Astrocyte (in vitro differentiated cells and primary cell): ENCODE results near the gene RAD51B. TPM values are rescaled to one million over a fixed set of nuclear protein-coding genes. Genes with fewer than 3 reads are reported as not detected.

ENCODE experiments used
- DNase-seq: peaks from one replicate; pipeline ENCODE4 v3.0.0-alpha.2; 2010; ENCODE audit warnings: low read depth
- FAIRE-seq: peaks from 2 replicates; lab custom pipeline; 2011; peaks lifted over from hg19 to GRCh38; lab: Jason Lieb, UNC
- H2AFZ ChIP-seq: 2 replicates; pipeline ENCODE4 v1.6.0; 2012; ENCODE audit warnings: low read depth, low read length, inconsistent platforms
- H3K27ac ChIP-seq: 2 replicates; pipeline ENCODE4 v1.5.1; 2011; ENCODE audit warnings: low read depth, low read length, inconsistent platforms
- H3K27me3 ChIP-seq: 2 replicates; pipeline ENCODE4 v1.6.0; 2011; ENCODE audit warnings: low read length, inconsistent platforms; ENCODE audit not compliant: insufficient read depth
- H3K36me3 ChIP-seq: 2 replicates; pipeline ENCODE4 v1.5.1; 2011; ENCODE audit warnings: low read length, inconsistent platforms; ENCODE audit not compliant: insufficient read depth
- H3K4me1 ChIP-seq: 2 replicates; pipeline ENCODE4 v1.5.1; 2011; ENCODE audit warnings: low read length, inconsistent platforms; ENCODE audit not compliant: insufficient read depth
- H3K4me2 ChIP-seq: 2 replicates; pipeline ENCODE4 v1.6.0; 2012; ENCODE audit warnings: low read length, inconsistent platforms
- H3K4me3 ChIP-seq: 2 replicates; pipeline ENCODE4 v1.5.1; 2011; ENCODE audit warnings: low read depth, mild to moderate bottlenecking, low read length, inconsistent platforms; ENCODE audit not compliant: insufficient read depth
- H3K79me2 ChIP-seq: 2 replicates; pipeline ENCODE4 v1.6.0; 2012; ENCODE audit warnings: mild to moderate bottlenecking, low read length, inconsistent platforms; ENCODE audit not compliant: insufficient read depth
- H3K9ac ChIP-seq: 2 replicates; pipeline ENCODE4 v1.6.0; 2012; ENCODE audit warnings: mild to moderate bottlenecking, low read length, inconsistent platforms
- H3K9me3 ChIP-seq: 2 replicates; pipeline ENCODE4 v1.5.1; 2012; ENCODE audit warnings: low read depth, mild to moderate bottlenecking, low read length, inconsistent platforms; ENCODE audit not compliant: insufficient read depth
- H4K20me1 ChIP-seq: 2 replicates; pipeline ENCODE4 v1.6.0; 2012; ENCODE audit warnings: low read length, inconsistent platforms; ENCODE audit not compliant: insufficient read depth
- H3K27ac Mint-ChIP-seq: one replicate; pipeline ENCODE4 v1.8.0; 2021; ENCODE audit warnings: mild to moderate bottlenecking, mixed read lengths; ENCODE audit not compliant: unreplicated experiment
- H3K27me3 Mint-ChIP-seq: one replicate; pipeline ENCODE4 v1.8.0; 2021; ENCODE audit warnings: low read depth, mixed read lengths; ENCODE audit not compliant: unreplicated experiment
- H3K36me3 Mint-ChIP-seq: one replicate; pipeline ENCODE4 v1.8.0; 2021; ENCODE audit warnings: low read depth, mixed read lengths; ENCODE audit not compliant: unreplicated experiment
- H3K4me1 Mint-ChIP-seq: one replicate; pipeline ENCODE4 v1.8.0; 2021; ENCODE audit warnings: low read depth, mixed read lengths; ENCODE audit not compliant: unreplicated experiment
- H3K4me3 Mint-ChIP-seq: one replicate; pipeline ENCODE4 v1.8.0; 2021; ENCODE audit warnings: mild to moderate bottlenecking, moderate library complexity, mixed read lengths; ENCODE audit not compliant: unreplicated experiment
- H3K9me3 Mint-ChIP-seq: one replicate; pipeline ENCODE4 v1.8.0; 2021; ENCODE audit warnings: mild to moderate bottlenecking, mixed read lengths; ENCODE audit not compliant: unreplicated experiment
- EZH2 ChIP-seq: IDR thresholded peaks from 2 replicates; pipeline ENCODE4 v1.6.1; 2012; ENCODE audit warnings: mild to moderate bottlenecking, low read length, inconsistent platforms; ENCODE audit not compliant: insufficient read depth
- total RNA-seq: library from RNA; stranded (reverse); gene quantifications from 2 replicates; pipeline ENCODE4 v1.2.1, GENCODE V29; 2021
- TF ChIP-seq, protein P1 (sequence below): IDR thresholded peaks from 2 replicates; pipeline ENCODE4 v1.5.1; 2011; ENCODE audit warnings: low read depth, mild to moderate bottlenecking, inconsistent platforms, low read length, moderate library complexity; ENCODE audit not compliant: insufficient read depth

RAD51B gene
- total RNA-seq, 1 donor from 2014 or later, result 10.8 TPM

DNA sequence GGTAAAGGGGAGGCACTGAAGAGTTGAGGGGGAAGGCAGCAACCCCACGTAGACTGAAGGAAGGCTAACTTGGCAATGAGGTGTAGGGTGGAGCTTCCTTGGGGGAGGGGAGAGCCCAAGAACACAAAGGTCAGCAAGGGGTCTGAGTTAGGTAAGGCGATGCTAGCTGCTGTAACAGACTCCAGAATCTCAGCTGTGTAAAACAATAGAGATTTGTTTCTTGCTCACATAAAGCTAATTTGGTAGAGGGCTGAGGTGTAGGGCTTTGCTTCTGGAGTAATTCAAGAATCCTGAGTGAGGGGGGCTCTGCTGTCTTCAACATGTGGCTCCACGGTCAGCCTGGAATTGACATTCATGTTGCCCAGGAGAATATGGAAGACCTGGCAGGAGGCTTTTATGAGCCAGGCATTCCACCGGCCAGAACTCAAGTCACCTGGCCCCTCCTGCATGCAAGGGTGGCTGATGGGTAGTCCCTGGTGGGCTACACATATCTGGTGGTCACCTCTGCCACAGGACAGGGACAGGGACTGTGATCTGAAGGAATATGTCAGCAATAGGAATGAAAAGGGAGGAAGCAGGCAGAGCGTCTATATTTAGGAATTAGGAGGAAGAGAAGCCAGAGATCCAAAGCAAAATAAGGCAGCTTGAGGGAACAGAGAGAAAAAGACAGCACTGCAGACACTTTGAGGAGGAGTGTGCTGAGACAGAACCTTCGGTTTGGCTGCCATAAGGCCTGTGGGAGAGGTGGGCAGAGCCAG is 819.6 kb downstream of the RAD51B start:
- no peak overlapping the region for H3K4me3 ChIP-seq
- H3K36me3 ChIP-seq, result no peaks in the 10 kb centered on the region
- no peaks in the 10 kb centered on the region for H4K20me1 ChIP-seq
- Mint-ChIP-seq H3K4me3 (no peak overlapping the region), H3K4me1 (no peaks in the 10 kb centered on the region), H3K27me3 (no peaks in the 10 kb centered on the region), H3K27ac (no peak overlapping the region), H3K36me3 (no peaks in the 10 kb centered on the region), H3K9me3 (peaks cover 18% of the 10 kb centered on the region)
- peak overlapping the region; percentile 8 for H2AFZ ChIP-seq
- H3K9ac ChIP-seq, result no peak overlapping the region
- no peak for TF ChIP-seq EZH2
- TF ChIP-seq, protein P1, sequence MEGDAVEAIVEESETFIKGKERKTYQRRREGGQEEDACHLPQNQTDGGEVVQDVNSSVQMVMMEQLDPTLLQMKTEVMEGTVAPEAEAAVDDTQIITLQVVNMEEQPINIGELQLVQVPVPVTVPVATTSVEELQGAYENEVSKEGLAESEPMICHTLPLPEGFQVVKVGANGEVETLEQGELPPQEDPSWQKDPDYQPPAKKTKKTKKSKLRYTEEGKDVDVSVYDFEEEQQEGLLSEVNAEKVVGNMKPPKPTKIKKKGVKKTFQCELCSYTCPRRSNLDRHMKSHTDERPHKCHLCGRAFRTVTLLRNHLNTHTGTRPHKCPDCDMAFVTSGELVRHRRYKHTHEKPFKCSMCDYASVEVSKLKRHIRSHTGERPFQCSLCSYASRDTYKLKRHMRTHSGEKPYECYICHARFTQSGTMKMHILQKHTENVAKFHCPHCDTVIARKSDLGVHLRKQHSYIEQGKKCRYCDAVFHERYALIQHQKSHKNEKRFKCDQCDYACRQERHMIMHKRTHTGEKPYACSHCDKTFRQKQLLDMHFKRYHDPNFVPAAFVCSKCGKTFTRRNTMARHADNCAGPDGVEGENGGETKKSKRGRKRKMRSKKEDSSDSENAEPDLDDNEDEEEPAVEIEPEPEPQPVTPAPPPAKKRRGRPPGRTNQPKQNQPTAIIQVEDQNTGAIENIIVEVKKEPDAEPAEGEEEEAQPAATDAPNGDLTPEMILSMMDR, result no peak
- DNase-seq (no peak), FAIRE-seq (no peak)
- no peaks in the 10 kb centered on the region for H3K27me3 ChIP-seq
- no peak overlapping the region for H3K4me2 ChIP-seq
- H3K79me2 ChIP-seq, result no peaks in the 10 kb centered on the region
- H3K9me3 ChIP-seq, result no peaks in the 10 kb centered on the region
- H3K27ac ChIP-seq, result no peak overlapping the region
- H3K4me1 ChIP-seq, result peaks cover 12% of the 10 kb centered on the region

DNA sequence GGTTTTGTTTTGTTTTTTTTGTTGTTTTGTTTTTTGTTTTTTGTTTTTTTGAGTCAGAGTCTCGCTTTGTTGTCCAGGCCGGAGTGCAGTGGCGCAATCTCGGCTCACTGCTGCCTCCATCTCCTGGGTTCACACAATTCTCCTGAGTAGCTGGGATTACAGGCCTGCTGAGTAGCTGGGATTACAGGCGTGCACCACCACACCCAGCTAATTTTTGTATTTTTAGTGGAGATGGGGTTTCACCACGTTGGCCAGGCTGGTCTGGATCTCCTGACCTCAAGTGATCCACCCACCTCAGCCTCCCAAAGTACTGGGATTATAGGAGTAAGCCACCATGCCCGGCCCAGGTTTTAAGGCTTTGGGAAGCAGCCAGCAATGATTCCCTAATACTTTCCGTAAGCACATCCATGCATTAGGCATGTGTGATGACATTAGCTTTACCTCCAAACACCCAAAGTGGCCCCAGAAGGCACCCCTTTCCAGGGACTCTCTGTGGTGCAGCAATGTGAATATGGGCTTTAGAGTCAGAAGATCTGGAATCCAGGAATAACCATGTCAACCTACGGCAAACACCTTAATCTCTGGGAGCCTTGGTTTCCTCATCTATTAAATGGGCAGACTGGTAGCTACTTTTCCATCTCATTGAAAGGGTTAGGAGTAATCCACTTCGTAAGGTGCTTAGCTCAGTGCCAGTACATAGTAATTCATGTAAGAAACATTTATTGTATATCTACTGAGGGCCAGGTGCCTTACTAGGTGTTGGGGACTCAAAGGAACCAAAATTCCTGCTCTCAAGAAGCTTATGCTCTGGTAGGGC is 820.4 kb downstream of the RAD51B start:
- Histone ChIP-seq H4K20me1 (no peaks in the 10 kb centered on the region), H3K4me1 (peaks cover 12% of the 10 kb centered on the region), H3K27me3 (no peaks in the 10 kb centered on the region), H3K9me3 (no peaks in the 10 kb centered on the region), H2AFZ (no peak overlapping the region), H3K36me3 (no peaks in the 10 kb centered on the region), H3K4me3 (no peak overlapping the region), H3K79me2 (no peaks in the 10 kb centered on the region), H3K4me2 (no peak overlapping the region), H3K27ac (no peak overlapping the region), H3K9ac (no peak overlapping the region)
- FAIRE-seq (no peak), DNase-seq (no peak)
- H3K27ac Mint-ChIP-seq, result no peak overlapping the region
- no peak overlapping the region for H3K4me3 Mint-ChIP-seq
- peaks cover 18% of the 10 kb centered on the region for H3K9me3 Mint-ChIP-seq
- H3K27me3 Mint-ChIP-seq, result no peaks in the 10 kb centered on the region
- TF ChIP-seq, protein P1, result no peak
- TF ChIP-seq EZH2, result no peak
- H3K36me3 Mint-ChIP-seq, result no peaks in the 10 kb centered on the region
- no peaks in the 10 kb centered on the region for H3K4me1 Mint-ChIP-seq
